Hematopoietic multipotent progenitor cell treated with erythropoietin and hydrocortisone succinate and interleukin-3 and kit ligand, for 6 days (in vitro differentiated cells): ENCODE data around the gene CLDN15.
A peak's percentile ranks its signal among the peaks of the same experiment; 100 is the strongest.
"Not testable (repeated sequence)": the region's sequence is repeated elsewhere in the genome, so short reads cannot be mapped to it uniquely, and the experiment has no call there.

ENCODE experiments used
- DNase-seq: peaks from one replicate; pipeline ENCODE4 v3.0.0-alpha.2; 2015

The CLDN15 gene

GRCh38 chr7:101237206-101238067 is at the start of gene CLDN15:
TSS of gene CLDN15 (minus strand) at chr7:101237802. CDS start at chr7:101237581, 221 bp downstream.
- DNase-seq = peak; percentile 50

GRCh38 chr7:101287032-101287431 is 49.4 kb upstream of the CLDN15 start:
- no peak for DNase-seq

- DNase-seq = not testable (repeated sequence)
These were observed 48.3 kb upstream of the CLDN15 start for GRCh38 chr7:101285880-101286279.

GRCh38 chr7:101285171-101285570 is 47.6 kb upstream of the CLDN15 start:
- no peak for DNase-seq

- not testable (repeated sequence) for DNase-seq
These were observed 43.3 kb upstream of the CLDN15 start for GRCh38 chr7:101280912-101281311.

GRCh38 chr7:101278461-101279292 is 41.1 kb upstream of the CLDN15 start:
- DNase-seq = no peak

GRCh38 chr7:101277155-101277554 is 39.6 kb upstream of the CLDN15 start:
- no peak for DNase-seq

GRCh38 chr7:101273206-101273605 is 35.6 kb upstream of the CLDN15 start:
- no peak for DNase-seq

- DNase-seq = no peak
These were observed 33.4 kb upstream of the CLDN15 start for GRCh38 chr7:101271021-101271420.

GRCh38 chr7:101269664-101270063 is 32.1 kb upstream of the CLDN15 start:
- DNase-seq = no peak

GRCh38 chr7:101265622-101266516 is 28.3 kb upstream of the CLDN15 start:
- DNase-seq = peak; percentile 62

- DNase-seq = not testable (repeated sequence)
These were observed 26.6 kb upstream of the CLDN15 start for GRCh38 chr7:101264102-101264706.

GRCh38 chr7:101258243-101258731 is 20.7 kb upstream of the CLDN15 start:
- DNase-seq = no peak

GRCh38 chr7:101255796-101256195 is 18.2 kb upstream of the CLDN15 start:
- no peak for DNase-seq

GRCh38 chr7:101253199-101253598 is 15.6 kb upstream of the CLDN15 start:
- DNase-seq = not testable (repeated sequence)

- peak; percentile 99 for DNase-seq
These were observed 14.5 kb upstream of the CLDN15 start for GRCh38 chr7:101251871-101252659.

GRCh38 chr7:101250324-101250723 is 12.7 kb upstream of the CLDN15 start:
- no peak for DNase-seq

- DNase-seq = peak; percentile 28
These were observed 10.7 kb upstream of the CLDN15 start for GRCh38 chr7:101248276-101248675.

GRCh38 chr7:101245147-101245668 is 7.6 kb upstream of the CLDN15 start:
- no peak for DNase-seq

- peak; percentile 98 for DNase-seq
These were observed 7.0 kb upstream of the CLDN15 start, which contains the start of gene FIS1 for GRCh38 chr7:101244375-101245146. TSS of gene FIS1 (minus strand) at chr7:101245081. CDS start at chr7:101245004, 77 bp downstream.
